H1 (cell line): Measurements from ENCODE around the gene CCT6A. TPM values are rescaled to one million over a fixed set of nuclear protein-coding genes. Genes with fewer than 3 reads are reported as not detected.

ENCODE experiments used
- ATF2 ChIP-seq: IDR thresholded peaks from 2 replicates; pipeline ENCODE4 v1.6.1; 2012; ENCODE audit warnings: low read length, inconsistent platforms
- CHD2 ChIP-seq: IDR thresholded peaks from 2 replicates; pipeline ENCODE4 v1.6.1; 2012; ENCODE audit warnings: low read length, improper control_type of control experiment
- CREB1 ChIP-seq: IDR thresholded peaks from 2 replicates; pipeline ENCODE4 v1.6.1; 2012; ENCODE audit warnings: inconsistent platforms
- CTCF ChIP-seq, 3 experiments: IDR thresholded peaks; 1 replicate in 2 of 3; 2 replicates in 1 of 3; pipeline versions ENCODE4 v1.5.1 to v1.6.1; 2011; ENCODE audit warnings: low read length in 3 of 3, mild to moderate bottlenecking in 3 of 3, inconsistent platforms in 2 of 3, low read depth in 1 of 3, moderate library complexity in 1 of 3; ENCODE audit not compliant: insufficient read depth in 1 of 3; ENCODE audit errors: control extremely low read depth in 1 of 3
- KDM1A ChIP-seq: fragments of 200-600, 300-600 bp; sonication (generic); IDR thresholded peaks from 2 replicates; pipeline ENCODE4 v1.7.1; 2016; ENCODE audit warnings: mild to moderate bottlenecking, low read length, borderline replicate concordance
- NANOG ChIP-seq: IDR thresholded peaks from 2 replicates; pipeline ENCODE4 v1.6.1; 2011; ENCODE audit warnings: low read length, low read depth, mild to moderate bottlenecking, inconsistent platforms; ENCODE audit not compliant: insufficient read depth, poor library complexity, severe bottlenecking
- PHF8 ChIP-seq: fragments of 200-600 bp; sonication (generic); conservative IDR thresholded peaks from 2 replicates; pipeline ENCODE4 v1.7.1; 2012; ENCODE audit warnings: low read depth, mild to moderate bottlenecking, inconsistent platforms, low read length, moderate library complexity
- POLR2AphosphoS5 ChIP-seq: IDR thresholded peaks from 2 replicates; pipeline ENCODE4 v1.6.1; 2011; ENCODE audit warnings: low read depth, low read length
- POU5F1 ChIP-seq: IDR thresholded peaks from 2 replicates; pipeline ENCODE4 v1.6.1; 2011; ENCODE audit warnings: low read depth, mild to moderate bottlenecking, low read length, moderate library complexity
- RNF2 ChIP-seq: fragments of 200-900, 300-1000 bp; sonication (generic); IDR thresholded peaks from 2 replicates; pipeline ENCODE4 v1.7.1; 2016; ENCODE audit warnings: borderline replicate concordance, low read depth, mild to moderate bottlenecking, antibody characterized with exemption, low read length; ENCODE audit not compliant: poor library complexity, severe bottlenecking; ENCODE audit errors: missing control alignments
- RXRA ChIP-seq: IDR thresholded peaks from 2 replicates; pipeline ENCODE4 v1.6.1; 2011; ENCODE audit warnings: low read depth, mild to moderate bottlenecking, low read length, moderate library complexity; ENCODE audit not compliant: insufficient read depth
- SAP30 ChIP-seq: fragments of 300-600 bp; sonication (generic); IDR thresholded peaks from 2 replicates; pipeline ENCODE4 v1.7.1; 2012; ENCODE audit warnings: low read length, moderate library complexity, mild to moderate bottlenecking, inconsistent platforms; ENCODE audit not compliant: insufficient read depth, insufficient replicate concordance
- SP1 ChIP-seq: IDR thresholded peaks from 2 replicates; pipeline ENCODE4 v1.6.1; 2011; ENCODE audit warnings: low read depth, low read length
- SRF ChIP-seq: IDR thresholded peaks from 2 replicates; pipeline ENCODE4 v1.6.1; 2011; ENCODE audit warnings: mild to moderate bottlenecking, low read depth, low read length, moderate library complexity
- SUZ12 ChIP-seq: fragments of 200-600 bp; sonication (generic); IDR thresholded peaks from 2 replicates; pipeline ENCODE4 v1.6.1; 2012; ENCODE audit warnings: mild to moderate bottlenecking, inconsistent platforms, low read length, moderate library complexity, mixed read lengths
- TBP ChIP-seq: IDR thresholded peaks from 2 replicates; pipeline ENCODE4 v1.6.1; 2011; ENCODE audit warnings: low read depth, low read length, improper control_type of control experiment
- YY1 ChIP-seq: IDR thresholded peaks from 2 replicates; pipeline ENCODE4 v1.6.1; 2011; ENCODE audit warnings: low read depth, mild to moderate bottlenecking, low read length
- ZNF274 ChIP-seq: IDR thresholded peaks from 2 replicates; pipeline ENCODE4 v1.7.0; 2012; ENCODE audit warnings: low read length, borderline replicate concordance; ENCODE audit errors: extremely low read depth
- polyA plus RNA-seq, 7 experiments: library from polyadenylated mRNA; depleted of rRNA in 3 of 7; stranded (reverse) in 5 of 7; unstranded in 2 of 7; fragments of >200 nt in 5 of 7; fragments of 200-250 nt in 2 of 7; gene quantifications; 1 replicate in 5 of 7; 2 replicates in 1 of 7; 4 replicates in 1 of 7; pipeline versions ENCODE4 v1.2.1 to v1.2.3, GENCODE V29; 2011 to 2013; ENCODE audit warnings: missing spikeins in 2 of 7, mixed read lengths in 2 of 7
- total RNA-seq: library from RNA; stranded (reverse); fragmentation: NEBNext Ultra II Directional; extraction: Animal tissue kit (Norgen Biotek cat#: 25700); gene quantifications from 2 replicates; pipeline ENCODE4 v1.2.1, GENCODE V29; 2021
- TF ChIP-seq, protein P1 (sequence below): IDR thresholded peaks from 2 replicates; pipeline ENCODE4 v1.6.1; 2011; ENCODE audit warnings: low read depth, mild to moderate bottlenecking, low read length; ENCODE audit not compliant: insufficient read depth

The CCT6A gene
- total and polyA plus RNA-seq, 2 of the 8 experiments (the other 6 are each of a cell fraction or from before 2014, with no cell fraction given): 201 to 272 TPM

- TF ChIP-seq, protein P1, sequence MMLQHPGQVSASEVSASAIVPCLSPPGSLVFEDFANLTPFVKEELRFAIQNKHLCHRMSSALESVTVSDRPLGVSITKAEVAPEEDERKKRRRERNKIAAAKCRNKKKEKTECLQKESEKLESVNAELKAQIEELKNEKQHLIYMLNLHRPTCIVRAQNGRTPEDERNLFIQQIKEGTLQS: no peak
- TF ChIP-seq TBP (peak; percentile 88), SRF (no peak), KDM1A (no peak; the same call in 1 of the 2 replicates), RNF2 (no peak), NANOG (no peak), SUZ12 (no peak), SP1 (peak; percentile 87), ZNF274 (no peak), ATF2 (no peak), POU5F1 (no peak), CTCF (IDR thresholded peaks at IDR 0.05; ENCODE audit: control extremely low read depth in 1 of 3, insufficient read depth in 1 of 3, low read depth in 1 of 3, low read length in 3 of 3) (no peak), POLR2AphosphoS5 (peak; percentile 91), YY1 (peak; percentile 91), SAP30 (no peak), RXRA (no peak), CHD2 (peak; percentile 81), PHF8 (peak; percentile 91), CREB1 (peak; percentile 83)
Measured at GRCh38 chr7:56051339-56052191, at the start of gene CCT6A, which contains the start of gene PSPH (continued).
